OCI-LY7 (cell line): ENCODE results near the gene ABCB8. TPM values are rescaled to one million over a fixed set of nuclear protein-coding genes. Genes with fewer than 3 reads are reported as not detected.

ENCODE experiments used
- BruUV-seq: library from RNA; stranded (reverse); fragments of 400-500 nt; replicated peaks from 2 replicates; lab custom pipeline; 2021; lab: Mats Ljungman, UMichigan
- CTCF ChIA-PET: fragments of 300-600 bp; sonication (Branson Sonifier 250); formaldehyde crosslinking; loops from one replicate; lab custom pipeline; 2022; ENCODE audit warnings: antibody characterized with exemption; ENCODE audit not compliant: unreplicated experiment; lab: Charles Lee
- POLR2A ChIA-PET: fragments of 300-600 bp; sonication (Branson Sonifier 250); formaldehyde crosslinking; loops from one replicate; lab custom pipeline; 2022; ENCODE audit warnings: antibody characterized with exemption; lab: Charles Lee
- DNase-seq: peaks from one replicate; pipeline ENCODE4 v3.0.0-alpha.2; 2015; ENCODE audit warnings: low spot score
- H2AFZ ChIP-seq: fragments of 200-600 bp; sonication (generic), shearing (Covaris generic); 2 replicates; pipeline ENCODE4 v1.6.1; 2014; ENCODE audit warnings: mild to moderate bottlenecking, antibody characterized with exemption, low read length, moderate library complexity
- H3K27ac ChIP-seq: fragments of 200-600 bp; sonication (generic); 2 replicates; pipeline ENCODE4 v1.5.1; 2014; ENCODE audit warnings: mixed run types, low read depth, mild to moderate bottlenecking, moderate library complexity, low read length, inconsistent platforms; ENCODE audit not compliant: poor library complexity, severe bottlenecking
- H3K36me3 ChIP-seq: fragments of 200-600 bp; sonication (generic); 2 replicates; pipeline ENCODE4 v1.6.1; 2014; ENCODE audit warnings: mild to moderate bottlenecking, antibody characterized with exemption, low read length, moderate library complexity, mixed read lengths; ENCODE audit not compliant: insufficient read depth
- H3K4me1 ChIP-seq: fragments of 200-600 bp; sonication (generic); 2 replicates; pipeline ENCODE4 v1.5.1; 2014; ENCODE audit warnings: mild to moderate bottlenecking, low read length; ENCODE audit not compliant: insufficient read depth, poor library complexity, severe bottlenecking
- H3K4me2 ChIP-seq: fragments of 200-600 bp; sonication (generic); 2 replicates; pipeline ENCODE4 v1.6.1; 2014; ENCODE audit warnings: mild to moderate bottlenecking, low read length
- H3K4me3 ChIP-seq: fragments of 200-600 bp; sonication (generic); 2 replicates; pipeline ENCODE4 v1.5.1; 2014; ENCODE audit warnings: mild to moderate bottlenecking, low read depth, low read length; ENCODE audit not compliant: poor library complexity, severe bottlenecking
- H3K79me2 ChIP-seq: fragments of 200-600 bp; sonication (generic); 2 replicates; pipeline ENCODE4 v1.6.1; 2016; ENCODE audit warnings: low read depth, mild to moderate bottlenecking, low read length, moderate library complexity, mixed read lengths; ENCODE audit not compliant: insufficient read depth
- H3K9me2 ChIP-seq: fragments of 200-600 bp; sonication (generic); 2 replicates; pipeline ENCODE4 v1.6.1; 2016; ENCODE audit warnings: mild to moderate bottlenecking, low read length, mixed read lengths; ENCODE audit not compliant: insufficient read depth
- H3K9me3 ChIP-seq: fragments of 200-600 bp; sonication (generic); 2 replicates; pipeline ENCODE4 v1.6.1; 2014; ENCODE audit warnings: mild to moderate bottlenecking, mixed run types, low read length, mixed read lengths
- H4K20me1 ChIP-seq: fragments of 200-600 bp; sonication (generic); 2 replicates; pipeline ENCODE4 v1.6.1; 2014; ENCODE audit warnings: mild to moderate bottlenecking, antibody characterized with exemption, low read length, moderate library complexity, mixed read lengths; ENCODE audit not compliant: insufficient read depth
- EZH2phosphoT487 ChIP-seq: fragments of 200-600 bp; sonication (generic); IDR thresholded peaks from 2 replicates; pipeline ENCODE4 v1.6.1; 2018; ENCODE audit warnings: low read depth, borderline replicate concordance, mild to moderate bottlenecking, mixed run types, antibody characterized with exemption, low read length, moderate library complexity, mixed read lengths
- intact Hi-C: fragments of 100-400 bp; cut with micrococcal nuclease; formaldehyde crosslinking; loops from one replicate; pipeline ENCODE4 v1.10.0; 2022; ENCODE audit not compliant: unreplicated experiment
- total RNA-seq, 2 experiments: library from RNA; depleted of rRNA in 1 of 2; stranded (reverse); fragments of >200 nt in 1 of 2; shearing (Covaris generic) in 1 of 2; gene quantifications; 2 replicates each; pipeline ENCODE4 v1.2.3, GENCODE V29; 2014 to 2022
- TF ChIP-seq, protein P1 (sequence below): fragments of 200-600 bp; sonication (generic); conservative IDR thresholded peaks from 2 replicates; pipeline ENCODE4 v1.5.1; 2014; ENCODE audit warnings: mild to moderate bottlenecking, antibody characterized with exemption, low read length, moderate library complexity, mixed read lengths

Gene ABCB8
- total RNA-seq, 2 experiments from 2014 or later, result 32.0 to 64.7 TPM

- CTCF ChIA-PET, result no interaction called here
- POLR2A ChIA-PET, result interaction anchor here (0.6 kb wide), 2 partner anchors 15 to 64 kb away, joined by 3 read pairs; no protein-coding TSS in a partner anchor
Observed at GRCh38 chr7:150999001-150999400, 29.2 kb upstream of the ABCB8 start.

GRCh38 chr7:150999497-151000230, 28.6 kb upstream of the ABCB8 start:
- H3K36me3 ChIP-seq, result no peaks in the 10 kb centered on the region
- H2AFZ ChIP-seq, result no peak overlapping the region
- ChIA-PET CTCF (no interaction called here), POLR2A (interaction anchor here (0.6 kb wide), 2 partner anchors 16 to 64 kb away, joined by 3 read pairs; no protein-coding TSS in a partner anchor)
- H3K4me2 ChIP-seq, result no peak overlapping the region
- BruUV-seq, result no TSS peak
- no peak for DNase-seq
- no peak overlapping the region for H3K4me3 ChIP-seq
- H3K9me3 ChIP-seq, result no peaks in the 10 kb centered on the region
- H3K9me2 ChIP-seq, result no peaks in the 10 kb centered on the region
- H3K79me2 ChIP-seq, result no peaks in the 10 kb centered on the region
- TF ChIP-seq EZH2phosphoT487, result no peak
- TF ChIP-seq, protein P1, sequence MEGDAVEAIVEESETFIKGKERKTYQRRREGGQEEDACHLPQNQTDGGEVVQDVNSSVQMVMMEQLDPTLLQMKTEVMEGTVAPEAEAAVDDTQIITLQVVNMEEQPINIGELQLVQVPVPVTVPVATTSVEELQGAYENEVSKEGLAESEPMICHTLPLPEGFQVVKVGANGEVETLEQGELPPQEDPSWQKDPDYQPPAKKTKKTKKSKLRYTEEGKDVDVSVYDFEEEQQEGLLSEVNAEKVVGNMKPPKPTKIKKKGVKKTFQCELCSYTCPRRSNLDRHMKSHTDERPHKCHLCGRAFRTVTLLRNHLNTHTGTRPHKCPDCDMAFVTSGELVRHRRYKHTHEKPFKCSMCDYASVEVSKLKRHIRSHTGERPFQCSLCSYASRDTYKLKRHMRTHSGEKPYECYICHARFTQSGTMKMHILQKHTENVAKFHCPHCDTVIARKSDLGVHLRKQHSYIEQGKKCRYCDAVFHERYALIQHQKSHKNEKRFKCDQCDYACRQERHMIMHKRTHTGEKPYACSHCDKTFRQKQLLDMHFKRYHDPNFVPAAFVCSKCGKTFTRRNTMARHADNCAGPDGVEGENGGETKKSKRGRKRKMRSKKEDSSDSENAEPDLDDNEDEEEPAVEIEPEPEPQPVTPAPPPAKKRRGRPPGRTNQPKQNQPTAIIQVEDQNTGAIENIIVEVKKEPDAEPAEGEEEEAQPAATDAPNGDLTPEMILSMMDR, result no peak
- no peaks in the 10 kb centered on the region for H4K20me1 ChIP-seq
- peaks cover 15% of the 10 kb centered on the region for H3K4me1 ChIP-seq
- no peak overlapping the region for H3K27ac ChIP-seq
- intact Hi-C loops, result no loop called here

More at GRCh38 chr7:150999001-150999400, 29.2 kb upstream of the ABCB8 start:
- H3K9me3 ChIP-seq, result no peaks in the 10 kb centered on the region
- no peaks in the 10 kb centered on the region for H3K9me2 ChIP-seq
- no peak overlapping the region for H2AFZ ChIP-seq
- peaks cover 21% of the 10 kb centered on the region for H3K4me1 ChIP-seq
- no peak overlapping the region for H3K4me3 ChIP-seq
- H3K4me2 ChIP-seq, result no peak overlapping the region
- no peaks in the 10 kb centered on the region for H3K79me2 ChIP-seq
- BruUV-seq, result no TSS peak
- intact Hi-C loops, result no loop called here
- no peaks in the 10 kb centered on the region for H3K36me3 ChIP-seq
- DNase-seq, result no peak
- no peaks in the 10 kb centered on the region for H4K20me1 ChIP-seq
- no peak overlapping the region for H3K27ac ChIP-seq
- TF ChIP-seq EZH2phosphoT487, result no peak
- TF ChIP-seq, protein P1, result no peak

- BruUV-seq, result no TSS peak
- TF ChIP-seq EZH2phosphoT487, result no peak
- TF ChIP-seq, protein P1, result no peak
Observed at GRCh38 chr7:151000897-151001495, 27.3 kb upstream of the ABCB8 start.

More at GRCh38 chr7:151000897-151001495, 27.3 kb upstream of the ABCB8 start:
- Histone ChIP-seq H3K27ac (no peak overlapping the region), H3K36me3 (no peaks in the 10 kb centered on the region), H2AFZ (no peak overlapping the region), H4K20me1 (no peaks in the 10 kb centered on the region), H3K9me2 (no peaks in the 10 kb centered on the region), H3K79me2 (no peaks in the 10 kb centered on the region), H3K4me1 (peaks cover 9% of the 10 kb centered on the region), H3K4me2 (no peak overlapping the region), H3K9me3 (no peaks in the 10 kb centered on the region), H3K4me3 (no peak overlapping the region)
- intact Hi-C loops, result no loop called here
- no peak for DNase-seq
- CTCF ChIA-PET, result interaction anchor here (0.5 kb wide), 1 partner anchor 62 kb away, joined by 3 read pairs; no protein-coding TSS in a partner anchor
- POLR2A ChIA-PET, result no interaction called here
